B cell (primary cell): ENCODE measurements around the gene STEAP1B. TPM values are rescaled to one million over a fixed set of nuclear protein-coding genes. Genes with fewer than 3 reads are reported as not detected.

Experiments used
- ATAC-seq: fragments of 200-7000 bp; cut with Tn5 transposase; one replicate; pipeline ENCODE4 v1.10.0; 2021; ENCODE audit warnings: low read depth, mild to moderate bottlenecking, moderate number of reproducible peaks, moderate library complexity
- CTCF ChIA-PET: fragments of 350-600 bp; sonication (Branson Sonifier 250); formaldehyde crosslinking; loops from one replicate; lab custom pipeline; 2021; ENCODE audit warnings: antibody characterized with exemption, inconsistent platforms; lab: Charles Lee
- POLR2A ChIA-PET: fragments of 350-600 bp; sonication (Branson Sonifier 250); formaldehyde crosslinking; loops from one replicate; lab custom pipeline; 2021; ENCODE audit warnings: antibody characterized with exemption; lab: Charles Lee
- DNase-seq: peaks from one replicate; pipeline ENCODE4 v3.0.0; 2013
- H2AFZ ChIP-seq: 2 replicates; pipeline ENCODE4 v1.6.1; 2012; ENCODE audit warnings: mild to moderate bottlenecking, low read depth, low read length; ENCODE audit not compliant: insufficient read depth, poor library complexity, severe bottlenecking
- H3K27ac ChIP-seq, 2 donors: 1 replicate in 1 of 2; 2 replicates in 1 of 2; pipeline ENCODE4 v1.5.1; 2012 to 2013; ENCODE audit warnings: low read length in 2 of 2, mild to moderate bottlenecking in 2 of 2, moderate library complexity in 1 of 2
- H3K27me3 ChIP-seq, 4 experiments: fragments of 200-600 bp in 1 of 4; sonication (generic) in 1 of 4; replicated peaks in 1 of 4; 1 replicate in 2 of 4; 2 replicates in 2 of 4; pipeline versions ENCODE4 v1.6.1 to v1.7.0; 2013 to 2016; ENCODE audit warnings: low read length in 3 of 4, mild to moderate bottlenecking in 2 of 4, mixed read lengths in 1 of 4, moderate library complexity in 1 of 4; ENCODE audit not compliant: insufficient read depth in 4 of 4, control insufficient read depth in 3 of 4; ENCODE audit errors: control extremely low read depth in 1 of 4
- H3K36me3 ChIP-seq, 2 experiments: replicated peaks in 1 of 2; 1 replicate in 1 of 2; 2 replicates in 1 of 2; pipeline versions ENCODE4 v1.6.1 to v1.7.1; 2013; ENCODE audit warnings: low read length in 1 of 2; ENCODE audit not compliant: insufficient read depth in 2 of 2, control insufficient read depth in 1 of 2; ENCODE audit errors: control extremely low read depth in 1 of 2, extremely low read depth in 1 of 2
- H3K4me1 ChIP-seq, 2 donors: fragments of 200-600 bp in 1 of 2; sonication (generic) in 1 of 2; 1 replicate in 1 of 2; 2 replicates in 1 of 2; pipeline versions ENCODE4 v1.5.1 to v1.6.1; 2013 to 2017; ENCODE audit warnings: low read length in 2 of 2; ENCODE audit not compliant: control insufficient read depth in 2 of 2, insufficient read depth in 2 of 2
- H3K4me2 ChIP-seq: replicated peaks from 2 replicates; pipeline ENCODE3; 2012; ENCODE audit warnings: mild to moderate bottlenecking, low read depth, low read length; ENCODE audit not compliant: poor library complexity, severe bottlenecking
- H3K4me3 ChIP-seq, 5 experiments: fragments of 200-600 bp in 1 of 5; sonication (generic) in 1 of 5; 1 replicate in 3 of 5; 2 replicates in 2 of 5; pipeline versions ENCODE4 v1.5.1 to v1.7.0; 2011 to 2016; ENCODE audit warnings: low read length in 4 of 5, mild to moderate bottlenecking in 4 of 5, low read depth in 2 of 5, control low read depth in 1 of 5, moderate library complexity in 1 of 5; ENCODE audit not compliant: insufficient read depth in 1 of 5; ENCODE audit errors: control extremely low read depth in 1 of 5, extremely low read depth in 1 of 5
- H3K79me2 ChIP-seq: fragments of 200-600 bp; sonication (generic); one replicate; pipeline ENCODE4 v1.6.0; 2016; ENCODE audit warnings: low read length; ENCODE audit not compliant: control insufficient read depth, insufficient read depth
- H3K9ac ChIP-seq: fragments of 200-600 bp; sonication (generic); 2 replicates; pipeline ENCODE4 v1.6.1; 2017; ENCODE audit warnings: mild to moderate bottlenecking, low read length, moderate library complexity
- H3K9me3 ChIP-seq, 3 donors: one replicate each; pipeline versions ENCODE4 v1.6.1 to v1.7.1; 2013; ENCODE audit warnings: low read length in 2 of 3; ENCODE audit not compliant: control insufficient read depth in 2 of 3, insufficient read depth in 1 of 3; ENCODE audit errors: control extremely low read depth in 1 of 3
- H4K20me1 ChIP-seq: 2 replicates; pipeline ENCODE4 v1.6.0; 2012; ENCODE audit warnings: mild to moderate bottlenecking, low read length; ENCODE audit not compliant: insufficient read depth, control insufficient read depth, poor library complexity, severe bottlenecking
- H3K27ac Mint-ChIP-seq: one replicate; pipeline ENCODE4 v1.8.0; 2021; ENCODE audit warnings: mixed read lengths
- H3K27me3 Mint-ChIP-seq: one replicate; pipeline ENCODE4 v1.8.0; 2021; ENCODE audit warnings: mixed read lengths
- H3K4me1 Mint-ChIP-seq: one replicate; pipeline ENCODE4 v1.8.0; 2021; ENCODE audit warnings: mixed read lengths
- H3K4me3 Mint-ChIP-seq: one replicate; pipeline ENCODE4 v1.8.0; 2021; ENCODE audit warnings: mixed read lengths
- H3K9me3 Mint-ChIP-seq: one replicate; pipeline ENCODE4 v1.8.0; 2022; ENCODE audit warnings: mixed read lengths; ENCODE audit not compliant: insufficient read depth
- CTCF ChIP-seq: fragments of 200-600 bp; IDR thresholded peaks from one replicate; pipeline ENCODE4 v1.8.0; 2022; ENCODE audit warnings: antibody characterized with exemption, mild to moderate bottlenecking
- EZH2 ChIP-seq: IDR thresholded peaks from 2 replicates; pipeline ENCODE4 v1.6.1; 2012; ENCODE audit warnings: borderline replicate concordance, low read depth, mild to moderate bottlenecking, moderate library complexity, low read length; ENCODE audit not compliant: insufficient read depth, poor library complexity, severe bottlenecking
- WGBS: methylation state at CpG from one replicate; pipeline ENCODE4 v1.1.5; 2013; ENCODE audit warnings: missing lambda C conversion rate; ENCODE audit not compliant: insufficient coverage; 5-methylcytosine and 5-hydroxymethylcytosine counted together
- intact Hi-C: fragments of 100-400 bp; cut with micrococcal nuclease; formaldehyde crosslinking; loops from one replicate; pipeline ENCODE4 v1.10.0; 2022
- polyA plus RNA-seq: library from polyadenylated mRNA; depleted of rRNA; stranded (reverse); fragments of >200 nt; gene quantifications from 2 replicates; pipeline ENCODE4 v1.2.3, GENCODE V29; 2012
- total RNA-seq, 2 donors: library from RNA; stranded (reverse); fragments of 120-200 nt in 1 of 2; gene quantifications; 1 replicate in 1 of 2; 2 replicates in 1 of 2; pipeline versions ENCODE4 v1.2.3 to v1.2.4, GENCODE V29; 2013 to 2022

STEAP1B gene
- total and polyA plus RNA-seq, 2 donors (not counting 1 experiment from before 2014, with no cell fraction given): 8.8 to 24.7 TPM

GRCh38 chr7:22442187-22442881 is 57.7 kb downstream of the STEAP1B start:
- Histone ChIP-seq H3K9me3 (no peaks in the 10 kb centered on the region), H3K27me3 (no peaks in the 10 kb centered on the region), H2AFZ (no peak overlapping the region), H3K36me3 (no peaks in the 10 kb centered on the region), H3K4me2 (no peak overlapping the region), H3K27ac (no peak overlapping the region), H3K9ac (no peak overlapping the region), H3K4me3 (no peak overlapping the region), H3K4me1 (peaks cover 46 to 60% of the 10 kb centered on the region in 2 donors), H3K79me2 (no peaks in the 10 kb centered on the region), H4K20me1 (no peaks in the 10 kb centered on the region)
- 81% methylated on average over 7 of the region's 8 CpGs for WGBS
- ATAC-seq (no peak), DNase-seq (no peak)
- Mint-ChIP-seq H3K4me1 (peaks cover 77% of the 10 kb centered on the region), H3K27me3 (no peaks in the 10 kb centered on the region), H3K4me3 (no peak overlapping the region), H3K9me3 (no peaks in the 10 kb centered on the region), H3K27ac (peak overlapping the region; percentile 78)
- intact Hi-C loops: no loop called here
- TF ChIP-seq EZH2 (no peak), CTCF (no peak)
- ChIA-PET CTCF (interaction anchor here (1.0 kb wide), 1 partner anchor 10 kb away, joined by 4 read pairs; no protein-coding TSS in a partner anchor), POLR2A (no interaction called here)

- Histone ChIP-seq H2AFZ (no peak overlapping the region), H3K9me3 (no peaks in the 10 kb centered on the region), H3K9ac (no peak overlapping the region), H3K4me1 (peaks cover 35 to 48% of the 10 kb centered on the region in 2 donors), H3K27ac (no peak overlapping the region), H3K4me2 (no peak overlapping the region), H4K20me1 (no peaks in the 10 kb centered on the region), H3K79me2 (no peaks in the 10 kb centered on the region), H3K27me3 (no peaks in the 10 kb centered on the region), H3K36me3 (no peaks in the 10 kb centered on the region), H3K4me3 (no peak overlapping the region)
- CTCF ChIA-PET: interaction anchor here (3.1 kb wide), 1 partner anchor 11 kb away, joined by 13 read pairs; no protein-coding TSS in a partner anchor
- Mint-ChIP-seq H3K9me3 (no peaks in the 10 kb centered on the region), H3K27me3 (no peaks in the 10 kb centered on the region), H3K27ac (no peak overlapping the region), H3K4me1 (peaks cover 72% of the 10 kb centered on the region), H3K4me3 (no peak overlapping the region)
- ATAC-seq: no peak
- POLR2A ChIA-PET: no interaction called here
- DNase-seq: no peak
- intact Hi-C loops: no loop called here
- TF ChIP-seq CTCF (no peak), EZH2 (no peak)
- WGBS: 100% methylated on average over 2 of the region's 3 CpGs
Measured at GRCh38 chr7:22441157-22441556, 58.8 kb downstream of the STEAP1B start.
